ENCODE measurements around the gene IGFBP3. TPM values are rescaled to one million over a fixed set of nuclear protein-coding genes. Genes with fewer than 3 reads are reported as not detected.

Gene IGFBP3
- total and polyA plus RNA-seq, 2 of the 13 experiments (the other 11 are each of a cell fraction or from before 2014, with no cell fraction given) = 57.5 TPM; not detected in 1

- TF ChIP-seq SNAPC2 (CRISPR knock-in tag; IDR thresholded peaks at IDR 0.05) (no peak; the same call in none of the 2 replicates), FOXP1 (IDR thresholded peaks at IDR 0.05) (peak; percentile 100), FOXP1 (CRISPR knock-in tag; IDR thresholded peaks at IDR 0.05) (peak; percentile 100), POLR2A (IDR thresholded peaks at IDR 0.05; ENCODE audit: insufficient read depth in 1 of 2, low read depth in 2 of 2, low read length in 2 of 2) (peak in 1 of 2 experiments; percentile 50; a peak in 1 of 4 replicates), ZNF281 (CRISPR knock-in tag; IDR thresholded peaks at IDR 0.05; ENCODE audit: borderline replicate concordance) (peak; percentile 75; the same call in 1 of the 2 replicates), ZNF570 (CRISPR knock-in tag; IDR thresholded peaks at IDR 0.05; ENCODE audit: borderline replicate concordance) (no peak), ZFY (CRISPR knock-in tag; IDR thresholded peaks at IDR 0.05) (peak; percentile 25; the same call in 1 of the 2 replicates), NFAT5 (CRISPR knock-in tag; IDR thresholded peaks at IDR 0.05) (no peak), ZNF563 (CRISPR knock-in tag; IDR thresholded peaks at IDR 0.05) (no peak), FOSL1 (CRISPR knock-in tag; IDR thresholded peaks at IDR 0.05; ENCODE audit: borderline replicate concordance) (peak; percentile 88), ZMYM2 (CRISPR knock-in tag; IDR thresholded peaks at IDR 0.05) (peak; percentile 97), MTF1 (CRISPR knock-in tag; IDR thresholded peaks at IDR 0.05) (no peak), BRCA1 (CRISPR knock-in tag; IDR thresholded peaks at IDR 0.05) (no peak; the same call in 1 of the 2 replicates), DRAP1 (CRISPR knock-in tag; IDR thresholded peaks at IDR 0.05) (peak; percentile 88), PPARG (CRISPR knock-in tag; conservative IDR thresholded peaks at IDR 0.05) (peak; percentile 97), ZNF296 (CRISPR knock-in tag; conservative IDR thresholded peaks at IDR 0.05) (no peak), RBM22 (optimal IDR thresholded peaks at IDR 0.05; ENCODE audit: low read length) (no peak), ZFP82 (CRISPR knock-in tag; IDR thresholded peaks at IDR 0.05; ENCODE audit: borderline replicate concordance) (no peak), TOPORS (CRISPR knock-in tag; IDR thresholded peaks at IDR 0.05) (no peak), ZFX (CRISPR knock-in tag; IDR thresholded peaks at IDR 0.05; ENCODE audit: low read depth) (peak; percentile 73), ZBTB37 (CRISPR knock-in tag; IDR thresholded peaks at IDR 0.05) (0 out of 2 replicates have a peak, but pooled peaks have one; percentile 62), ZNF329 (CRISPR knock-in tag; IDR thresholded peaks at IDR 0.05; ENCODE audit: low read depth) (peak; percentile 79)
Observed at GRCh38 chr7:45881759-45882464, 39.2 kb downstream of the IGFBP3 start (continued).

Data from HepG2 (cell line).